K562 (cell line): ENCODE results near the gene MPL. TPM values are rescaled to one million over a fixed set of nuclear protein-coding genes. Genes with fewer than 3 reads are reported as not detected.

Source experiments
- ATAC-seq: fragments of 200-7000 bp; cut with Tn5 transposase; 3 replicates; pipeline ENCODE4 v1.9.1; 2020; ENCODE audit warnings: moderate library complexity
- BruUV-seq: library from RNA; stranded (reverse); fragments of 400-500 nt; replicated peaks from 2 replicates; lab custom pipeline; 2021; lab: Mats Ljungman, UMichigan
- CTCF ChIA-PET: fragments of 300-600 bp; formaldehyde crosslinking; extraction: SDS; loops from one replicate; lab custom pipeline; 2021; ENCODE audit warnings: low intra/inter-chr PET ratio; lab: Yijun Ruan, JAX
- POLR2A ChIA-PET: fragments of 300-600, 350-650 bp; sonication (Branson Sonifier 250); formaldehyde crosslinking; extraction: SDS; loops from one replicate; lab custom pipeline; 2021; ENCODE audit warnings: antibody characterized with exemption, inconsistent platforms; lab: Yijun Ruan, JAX
- DNase-seq, 4 experiments: peaks; one replicate each; pipeline versions ENCODE4 v3.0.0 to v3.0.0-alpha.2; 2011 to 2018; ENCODE audit warnings: low spot score in 3 of 4, mixed read lengths in 3 of 4; ENCODE audit errors: extremely low read depth in 1 of 4
- FAIRE-seq: peaks from 2 replicates; lab custom pipeline; 2011; peaks lifted over from hg19 to GRCh38; lab: Jason Lieb, UNC
- H2AFZ ChIP-seq: 2 replicates; pipeline ENCODE4 v1.6.0; 2011; ENCODE audit warnings: low read depth, low read length, control low read depth, inconsistent platforms
- H3K27ac ChIP-seq: fragments of 200-600 bp; 3 replicates; pipeline ENCODE4 v1.8.0; 2011; ENCODE audit warnings: low read depth, mild to moderate bottlenecking, control low read depth, inconsistent platforms, low read length, moderate library complexity, mixed read lengths; ENCODE audit errors: extremely low read depth
- H3K27me3 ChIP-seq, 2 experiments: fragments of 300-600 bp in 1 of 2; 2 replicates in 1 of 2; 3 replicates in 1 of 2; pipeline versions ENCODE4 v1.6.0 to v1.8.0; 2011; ENCODE audit warnings: inconsistent platforms in 2 of 2, low read length in 2 of 2, mild to moderate bottlenecking in 1 of 2, mixed read lengths in 1 of 2, moderate library complexity in 1 of 2; ENCODE audit not compliant: control insufficient read depth in 2 of 2, insufficient read depth in 2 of 2
- H3K36me3 ChIP-seq: fragments of 300-600 bp; 3 replicates; pipeline ENCODE4 v1.8.0; 2011; ENCODE audit warnings: mild to moderate bottlenecking, low read length, inconsistent platforms; ENCODE audit not compliant: control insufficient read depth, insufficient read depth
- H3K4me1 ChIP-seq, 2 experiments: fragments of 200-600 bp in 1 of 2; replicated peaks in 1 of 2; 2 replicates in 1 of 2; 3 replicates in 1 of 2; pipeline versions ENCODE4 v1.5.1 to v1.8.0; 2011; ENCODE audit warnings: inconsistent platforms in 2 of 2, low read length in 2 of 2, mild to moderate bottlenecking in 1 of 2, mixed read lengths in 1 of 2, moderate library complexity in 1 of 2; ENCODE audit not compliant: control insufficient read depth in 2 of 2, insufficient read depth in 2 of 2
- H3K4me2 ChIP-seq: 2 replicates; pipeline ENCODE4 v1.6.1; 2011; ENCODE audit warnings: low read length, control low read depth, inconsistent platforms, mixed read lengths; ENCODE audit not compliant: insufficient read depth
- H3K4me3 ChIP-seq: fragments of 200-600 bp; sonication (generic), shearing (Covaris generic); 2 replicates; pipeline ENCODE4 v1.5.1; 2016; ENCODE audit warnings: control low read depth, inconsistent platforms
- H3K79me2 ChIP-seq: fragments of 200-600 bp; 3 replicates; pipeline ENCODE4 v1.8.0; 2011; ENCODE audit warnings: low read length, inconsistent platforms; ENCODE audit not compliant: control insufficient read depth, insufficient read depth
- H3K9ac ChIP-seq, 2 experiments: 2 replicates each; pipeline versions ENCODE4 v1.6.0 to v1.6.1; 2011; ENCODE audit warnings: low read depth in 2 of 2, low read length in 2 of 2, control low read depth in 1 of 2, inconsistent platforms in 1 of 2, mild to moderate bottlenecking in 1 of 2, mixed read lengths in 1 of 2; ENCODE audit not compliant: insufficient read depth in 1 of 2
- H3K9me1 ChIP-seq: one replicate; pipeline ENCODE4 v1.6.0; 2011; ENCODE audit warnings: inconsistent platforms, mild to moderate bottlenecking, low read length, moderate library complexity; ENCODE audit not compliant: control insufficient read depth, insufficient read depth
- H3K9me3 ChIP-seq: replicated peaks from 2 replicates; pipeline ENCODE4 v1.5.1; 2011; ENCODE audit warnings: low read depth, low read length, inconsistent platforms; ENCODE audit not compliant: control insufficient read depth, insufficient read depth
- H4K20me1 ChIP-seq: replicated peaks from 2 replicates; pipeline ENCODE4 v1.6.1; 2011; ENCODE audit warnings: low read length, inconsistent platforms, mixed read lengths; ENCODE audit not compliant: control insufficient read depth, insufficient read depth
- DPF2 ChIP-seq: fragments of 450-650 bp; IDR thresholded peaks from 2 replicates; pipeline ENCODE4 v1.6.1; 2016
- EGR1 ChIP-seq: fragments of 450-650 bp; conservative IDR thresholded peaks from 2 replicates; pipeline ENCODE4 v1.6.1; 2017; ENCODE audit warnings: mild to moderate bottlenecking
- LARP7 ChIP-seq: fragments of 450-650 bp; IDR thresholded peaks from 2 replicates; pipeline ENCODE4 v1.6.1; 2016
- MYNN ChIP-seq, 2 experiments: sonication (generic); formaldehyde crosslinking in 1 of 2; IDR thresholded peaks; 2 replicates each; pipeline versions ENCODE4 v1.5.0 to v1.6.1; 2016 to 2020; ENCODE audit warnings: antibody characterized with exemption in 1 of 2, missing genetic modification reagents in 1 of 2
- POLR2A ChIP-seq: fragments of 450-650 bp; conservative IDR thresholded peaks from 2 replicates; pipeline ENCODE4 v1.6.1; 2016
- PTRF ChIP-seq: fragments of 450-650 bp; IDR thresholded peaks from 2 replicates; pipeline ENCODE4 v1.6.1; 2016; ENCODE audit warnings: mild to moderate bottlenecking, missing genetic modification characterization, missing compliant biosample characterization
- ZBTB7A ChIP-seq: IDR thresholded peaks from 2 replicates; pipeline ENCODE4 v1.6.1; 2011; ENCODE audit warnings: low read depth, mild to moderate bottlenecking, low read length, moderate library complexity, borderline replicate concordance; ENCODE audit not compliant: control insufficient read depth
- WGBS: fragments of 100-300 bp; shearing (Covaris generic); methylation state at CpG from one replicate; pipeline ENCODE4 v1.1.6; 2016; ENCODE audit warnings: low coverage, mixed read lengths; ENCODE audit not compliant: insufficient coverage; ENCODE audit errors: missing lambda C conversion rate; 5-methylcytosine and 5-hydroxymethylcytosine counted together
- in situ Hi-C: fragments of 300-500 bp; cut with MboI; formaldehyde crosslinking; loops from 4 replicates; pipeline ENCODE4 v1.15.0; 2018; ENCODE audit warnings: inconsistent platforms, mixed read lengths
- intact Hi-C: fragments of 100-400 bp; cut with micrococcal nuclease; formaldehyde crosslinking; loops from 2 replicates; pipeline ENCODE4 v1.14.2; 2022
- polyA plus RNA-seq, 8 experiments: library from polyadenylated mRNA; depleted of rRNA in 4 of 8; stranded (reverse) in 5 of 8; unstranded in 3 of 8; fragments of >200 nt; fragmentation: Nextera tagmentation in 2 of 8; fragmentation: Illumina TruSeq in 1 of 8; extraction: Ambion mirVana in 2 of 8; extraction: Trizol in 1 of 8; gene quantifications; 2 replicates each; pipeline versions ENCODE4 v1.2.1 to v1.2.3, GENCODE V29; 2011 to 2014; ENCODE audit warnings: inconsistent platforms in 1 of 8, missing spikeins in 1 of 8
- total RNA-seq, 7 experiments: library from RNA; depleted of rRNA in 6 of 7; stranded (reverse); fragments of >200 nt in 6 of 7; fragmentation: Illumina TruSeq in 2 of 7; extraction: Trizol in 2 of 7; gene quantifications; 2 replicates each; pipeline versions ENCODE4 v1.2.1 to v1.2.3, GENCODE V29; 2011 to 2021; ENCODE audit warnings: low replicate concordance in 1 of 7
- TF ChIP-seq, protein P1 (sequence below), 3 experiments: fragments of 200-800 bp in 1 of 3; fragments of 250-450 bp in 1 of 3; fragments of 450-650 bp in 1 of 3; sonication (Bioruptor Pico) in 1 of 3; sonication (Bioruptor generic) in 1 of 3; formaldehyde crosslinking in 1 of 3; IDR thresholded peaks; 2 replicates each; pipeline versions ENCODE4 v1.6.1 to v1.8.0; 2016 to 2022; ENCODE audit warnings: mild to moderate bottlenecking in 2 of 3, missing genetic modification characterization in 2 of 3, missing compliant biosample characterization in 1 of 3, moderate library complexity in 1 of 3

MPL gene
- total and polyA plus RNA-seq, 9 of the 15 experiments (the other 6 are each of a cell fraction or from before 2014, with no cell fraction given), result not detected

- intact Hi-C loops, result no loop called here
- TF ChIP-seq DPF2, result no peak
- 0 out of 2 replicates have a peak, but pooled peaks have one; percentile 23 for TF ChIP-seq POLR2A
- H3K9me3 ChIP-seq, result no peaks in the 10 kb centered on the region
- BruUV-seq, result no TSS peak
- H4K20me1 ChIP-seq, result peaks cover 10% of the 10 kb centered on the region; the same call in 1 of the 2 replicates
- peaks cover 12% of the 10 kb centered on the region for H3K9me1 ChIP-seq
- ChIA-PET POLR2A (interaction anchor here (0.6 to 1.6 kb wide), 3 partner anchors 8 to 83 kb away, joined by 3 to 5 read pairs (median 5); no protein-coding TSS in a partner anchor), CTCF (no interaction called here)
- no peak overlapping the region; the same call in 2 of the 3 replicates for H3K27ac ChIP-seq
- DNase-seq (no peak), FAIRE-seq (no peak), ATAC-seq (no peak)
- H3K4me1 ChIP-seq, result peaks cover 39 to 52% of the 10 kb centered on the region in 2 experiments
- H3K36me3 ChIP-seq, result peaks cover 53% of the 10 kb centered on the region
- H3K4me3 ChIP-seq, result no peak overlapping the region; the same call in 1 of the 2 replicates
- no peaks in the 10 kb centered on the region for H3K27me3 ChIP-seq
- 81% methylated on average over 2 of the region's 2 CpGs for WGBS
- H2AFZ ChIP-seq, result no peak overlapping the region
- in situ Hi-C loops, result no loop called here
- H3K79me2 ChIP-seq, result peaks cover 52% of the 10 kb centered on the region
- H3K4me2 ChIP-seq, result peak overlapping the region; percentile 2
- peak overlapping the region; percentile 0 to 97; a peak in 1 of 4 replicates for H3K9ac ChIP-seq
Observed at GRCh38 chr1:43365678-43366077, 28.1 kb downstream of the MPL start.

DNA sequence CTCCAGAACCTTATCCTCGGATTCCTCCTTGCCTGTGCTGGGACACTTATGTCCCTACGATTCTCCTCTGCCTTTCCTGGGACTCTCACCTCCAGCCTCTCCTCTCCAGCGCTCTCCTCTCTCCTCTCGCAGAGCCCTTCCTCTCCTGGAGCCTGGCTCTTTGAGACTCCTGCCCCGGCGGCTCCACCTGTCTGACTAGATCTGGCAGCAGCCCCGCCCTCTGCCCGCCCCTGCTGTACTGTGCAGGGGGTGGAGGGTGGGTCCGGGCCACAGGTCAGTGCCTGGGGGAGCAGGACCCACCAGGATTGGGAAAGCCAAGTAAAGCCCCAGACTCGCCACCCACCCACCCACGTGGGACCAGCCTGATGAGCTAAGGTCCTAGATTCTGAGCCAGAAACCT is 28.6 kb downstream of the MPL start:
- Histone ChIP-seq H4K20me1 (peaks cover 10% of the 10 kb centered on the region), H3K4me3 (peak overlapping the region; percentile 64), H2AFZ (no peak overlapping the region), H3K4me1 (peaks cover 34 to 47% of the 10 kb centered on the region in 2 experiments), H3K79me2 (peaks cover 47% of the 10 kb centered on the region), H3K27ac (no peak overlapping the region), H3K9me3 (no peaks in the 10 kb centered on the region), H3K9ac (peak overlapping the region; percentile 76 to 97; a peak in 3 of 4 replicates), H3K36me3 (peaks cover 48% of the 10 kb centered on the region), H3K4me2 (peak overlapping the region; percentile 93), H3K27me3 (no peaks in the 10 kb centered on the region)
- intact Hi-C loops, result no loop called here
- no TSS peak for BruUV-seq
- ATAC-seq, result peak; percentile 19
- CTCF ChIA-PET, result no interaction called here
- 25% methylated on average over 7 of the region's 11 CpGs for WGBS
- POLR2A ChIA-PET, result interaction anchor here (0.6 to 1.6 kb wide), 3 partner anchors 8 to 16 kb away, joined by 4 to 5 read pairs (median 5); no protein-coding TSS in a partner anchor
- in situ Hi-C loops, result no loop called here
- no peak for FAIRE-seq
- TF ChIP-seq MYNN (IDR thresholded peaks at IDR 0.05) (0 out of 2 replicates have a peak, but pooled peaks have one; percentile 11), MYNN (CRISPR knock-in tag; IDR thresholded peaks at IDR 0.05) (no peak), ZBTB7A (peak; percentile 70; the same call in 1 of the 2 replicates), EGR1 (0 out of 2 replicates have a peak, but pooled peaks have one; percentile 20), PTRF (tag) (no peak), LARP7 (no peak)
- TF ChIP-seq, protein P1, sequence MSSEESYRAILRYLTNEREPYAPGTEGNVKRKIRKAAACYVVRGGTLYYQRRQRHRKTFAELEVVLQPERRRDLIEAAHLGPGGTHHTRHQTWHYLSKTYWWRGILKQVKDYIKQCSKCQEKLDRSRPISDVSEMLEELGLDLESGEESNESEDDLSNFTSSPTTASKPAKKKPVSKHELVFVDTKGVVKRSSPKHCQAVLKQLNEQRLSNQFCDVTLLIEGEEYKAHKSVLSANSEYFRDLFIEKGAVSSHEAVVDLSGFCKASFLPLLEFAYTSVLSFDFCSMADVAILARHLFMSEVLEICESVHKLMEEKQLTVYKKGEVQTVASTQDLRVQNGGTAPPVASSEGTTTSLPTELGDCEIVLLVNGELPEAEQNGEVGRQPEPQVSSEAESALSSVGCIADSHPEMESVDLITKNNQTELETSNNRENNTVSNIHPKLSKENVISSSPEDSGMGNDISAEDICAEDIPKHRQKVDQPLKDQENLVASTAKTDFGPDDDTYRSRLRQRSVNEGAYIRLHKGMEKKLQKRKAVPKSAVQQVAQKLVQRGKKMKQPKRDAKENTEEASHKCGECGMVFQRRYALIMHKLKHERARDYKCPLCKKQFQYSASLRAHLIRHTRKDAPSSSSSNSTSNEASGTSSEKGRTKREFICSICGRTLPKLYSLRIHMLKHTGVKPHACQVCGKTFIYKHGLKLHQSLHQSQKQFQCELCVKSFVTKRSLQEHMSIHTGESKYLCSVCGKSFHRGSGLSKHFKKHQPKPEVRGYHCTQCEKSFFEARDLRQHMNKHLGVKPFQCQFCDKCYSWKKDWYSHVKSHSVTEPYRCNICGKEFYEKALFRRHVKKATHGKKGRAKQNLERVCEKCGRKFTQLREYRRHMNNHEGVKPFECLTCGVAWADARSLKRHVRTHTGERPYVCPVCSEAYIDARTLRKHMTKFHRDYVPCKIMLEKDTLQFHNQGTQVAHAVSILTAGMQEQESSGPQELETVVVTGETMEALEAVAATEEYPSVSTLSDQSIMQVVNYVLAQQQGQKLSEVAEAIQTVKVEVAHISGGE (CRISPR knock-in tag; IDR thresholded peaks at IDR 0.05), result 0 out of 6 replicates have a peak, but pooled peaks of 1 of the 3 experiments have one; percentile 10
- TF ChIP-seq, all 486 proteins: peak for 4
- DNase-seq, result peak; percentile 50 to 74 (median 61)
- H3K9me1 ChIP-seq, result peaks cover 12% of the 10 kb centered on the region
